CD4-positive, alpha-beta T cell (primary cell): ENCODE data around the gene SIRPD. TPM values are rescaled to one million over a fixed set of nuclear protein-coding genes. Genes with fewer than 3 reads are reported as not detected.
"Not testable (repeated sequence)": the region's sequence is repeated elsewhere in the genome, so short reads cannot be mapped to it uniquely, and the experiment has no call there.

Experiments
- ATAC-seq: fragments of 200-7000 bp; cut with Tn5 transposase; one replicate; pipeline ENCODE4 v1.10.0; 2022; ENCODE audit warnings: mild to moderate bottlenecking; ENCODE audit not compliant: poor library complexity
- CTCF ChIA-PET: fragments of 350-600 bp; sonication (Branson Sonifier 250); formaldehyde crosslinking; loops from one replicate; lab custom pipeline; 2021; ENCODE audit warnings: antibody characterized with exemption, inconsistent platforms; lab: Charles Lee
- POLR2A ChIA-PET: fragments of 350-600 bp; sonication (Branson Sonifier 250); formaldehyde crosslinking; loops from one replicate; lab custom pipeline; 2021; ENCODE audit warnings: antibody characterized with exemption, inconsistent platforms; lab: Charles Lee
- DNase-seq, 14 experiments: peaks; one replicate each; pipeline ENCODE4 v3.0.0-alpha.2; 2013 to 2020; ENCODE audit warnings: mixed read lengths in 2 of 14
- H3K27ac ChIP-seq, 2 donors: one replicate each; pipeline versions ENCODE4 v1.5.1 to v1.7.0; 2013; ENCODE audit warnings: low read length in 2 of 2, low read depth in 1 of 2, mild to moderate bottlenecking in 1 of 2
- H3K27me3 ChIP-seq, 2 experiments: 1 replicate in 1 of 2; 2 replicates in 1 of 2; pipeline versions ENCODE4 v1.6.1 to v1.7.0; 2013; ENCODE audit warnings: low read length in 2 of 2, control low read depth in 1 of 2, mild to moderate bottlenecking in 1 of 2, moderate library complexity in 1 of 2; ENCODE audit not compliant: insufficient read depth in 2 of 2, control insufficient read depth in 1 of 2
- H3K36me3 ChIP-seq: one replicate; pipeline ENCODE4 v1.6.1; 2013; ENCODE audit warnings: low read length, control low read depth; ENCODE audit not compliant: insufficient read depth
- H3K4me1 ChIP-seq: one replicate; pipeline ENCODE4 v1.6.1; 2013; ENCODE audit warnings: low read length, control low read depth; ENCODE audit not compliant: insufficient read depth
- H3K4me3 ChIP-seq: one replicate; pipeline ENCODE4 v1.5.1; 2013; ENCODE audit warnings: mild to moderate bottlenecking, low read length, moderate library complexity
- H3K9me3 ChIP-seq, 2 experiments: 1 replicate in 1 of 2; 2 replicates in 1 of 2; pipeline versions ENCODE4 v1.6.1 to v1.7.0; 2013; ENCODE audit warnings: low read length in 2 of 2, mild to moderate bottlenecking in 2 of 2, control low read depth in 1 of 2, moderate library complexity in 1 of 2; ENCODE audit not compliant: control insufficient read depth in 1 of 2, insufficient read depth in 1 of 2
- H3K27ac Mint-ChIP-seq: one replicate; pipeline ENCODE4 v1.8.0; 2020; ENCODE audit warnings: mixed read lengths
- H3K27me3 Mint-ChIP-seq: one replicate; pipeline ENCODE4 v1.8.0; 2021; ENCODE audit warnings: mixed read lengths
- H3K36me3 Mint-ChIP-seq: one replicate; pipeline ENCODE4 v1.8.0; 2021; ENCODE audit warnings: low read depth, mixed read lengths
- H3K4me1 Mint-ChIP-seq: one replicate; pipeline ENCODE4 v1.8.0; 2021; ENCODE audit warnings: low read depth, mixed read lengths
- H3K4me3 Mint-ChIP-seq: one replicate; pipeline ENCODE4 v1.8.0; 2020; ENCODE audit warnings: mild to moderate bottlenecking, mixed read lengths
- H3K9me3 Mint-ChIP-seq: one replicate; pipeline ENCODE4 v1.8.0; 2020; ENCODE audit warnings: mixed read lengths
- CTCF ChIP-seq: fragments of 200-600 bp; IDR thresholded peaks from one replicate; pipeline ENCODE4 v1.8.0; 2022; ENCODE audit warnings: antibody characterized with exemption, mild to moderate bottlenecking
- intact Hi-C, 2 experiments: fragments of 100-400 bp; cut with DNase I in 1 of 2; cut with micrococcal nuclease in 1 of 2; formaldehyde crosslinking; loops; one replicate each; pipeline versions ENCODE4 v1.15.1 to v1.9.0; 2023 to 2025; cut with DNase I, micrococcal nuclease
- total RNA-seq, 174 experiments: library from RNA in 2 of 174; stranded (reverse) in 2 of 174; gene quantifications; one replicate each; pipeline ENCODE4 v1.2.3 and lab custom pipeline; 2021 to 2026

SIRPD gene
- total RNA-seq, 2 experiments from 2014 or later, result 0.28 to 0.55 TPM

GRCh38 chr20:1499528-1500420 lies 57.7 kb downstream of the SIRPD start:
- ChIA-PET POLR2A (no interaction called here), CTCF (no interaction called here)
- DNase-seq, result no peak
- H3K4me3 ChIP-seq, result no peak overlapping the region
- Mint-ChIP-seq H3K27ac (no peak overlapping the region), H3K36me3 (no peaks in the 10 kb centered on the region), H3K27me3 (peaks cover 31% of the 10 kb centered on the region), H3K9me3 (peaks cover 2% of the 10 kb centered on the region), H3K4me1 (peaks cover 5% of the 10 kb centered on the region), H3K4me3 (no peak overlapping the region)
- intact Hi-C loops, result loop anchor here in 1 of 2 experiments (5.0 kb wide), 1 partner anchor 187 kb away; no protein-coding TSS in a partner anchor
- ATAC-seq, result no peak
- H3K4me1 ChIP-seq, result no peaks in the 10 kb centered on the region
- H3K27ac ChIP-seq, result no peak overlapping the region
- TF ChIP-seq CTCF, result no peak
- H3K36me3 ChIP-seq, result no peaks in the 10 kb centered on the region
- H3K9me3 ChIP-seq, result no peaks in the 10 kb centered on the region
- H3K27me3 ChIP-seq, result peaks cover 0 to 22% of the 10 kb centered on the region in 2 experiments

GRCh38 chr20:1497371-1497770 lies 60.1 kb downstream of the SIRPD start:
- H3K36me3 ChIP-seq, H3K4me3 ChIP-seq, H3K9me3 ChIP-seq, DNase-seq, H3K9me3 Mint-ChIP-seq, H3K36me3 Mint-ChIP-seq, ATAC-seq, CTCF ChIA-PET, H3K27ac ChIP-seq, intact Hi-C loops, H3K27ac Mint-ChIP-seq, H3K4me1 ChIP-seq, H3K4me1 Mint-ChIP-seq, H3K4me3 Mint-ChIP-seq: not testable (repeated sequence)
- H3K27me3 ChIP-seq, result peaks cover 0 to 22% of the 10 kb centered on the region in 2 experiments
- peaks cover 25% of the 10 kb centered on the region for H3K27me3 Mint-ChIP-seq
- POLR2A ChIA-PET, result interaction anchor here (0.6 kb wide), 1 partner anchor 169 kb away, joined by 4 read pairs; no protein-coding TSS in a partner anchor

- no peaks in the 10 kb centered on the region for H3K9me3 Mint-ChIP-seq
- CTCF ChIA-PET, result no interaction called here
- intact Hi-C loops, result no loop called here
- no peaks in the 10 kb centered on the region for H3K36me3 Mint-ChIP-seq
- no peak overlapping the region for H3K4me3 Mint-ChIP-seq
- no peaks in the 10 kb centered on the region for H3K4me1 ChIP-seq
- peaks cover 25% of the 10 kb centered on the region for H3K27me3 Mint-ChIP-seq
- no peak overlapping the region for H3K4me3 ChIP-seq
- DNase-seq, result no peak
- H3K9me3 ChIP-seq, result no peaks in the 10 kb centered on the region
- no peak for ATAC-seq
- H3K27me3 ChIP-seq, result peaks cover 0 to 22% of the 10 kb centered on the region in 2 experiments
- POLR2A ChIA-PET, result interaction anchor here (0.6 kb wide), 1 partner anchor 169 kb away, joined by 4 read pairs; no protein-coding TSS in a partner anchor
- no peaks in the 10 kb centered on the region for H3K4me1 Mint-ChIP-seq
- H3K36me3 ChIP-seq, result no peaks in the 10 kb centered on the region
- H3K27ac Mint-ChIP-seq, result no peak overlapping the region
- no peak overlapping the region for H3K27ac ChIP-seq
- no peak for TF ChIP-seq CTCF
Measured at GRCh38 chr20:1496930-1497329, 60.6 kb downstream of the SIRPD start.
